Osteocyte (in vitro differentiated cells): ENCODE measurements around the gene CACNA2D3. TPM values are rescaled to one million over a fixed set of nuclear protein-coding genes. Genes with fewer than 3 reads are reported as not detected.

Experiments
- DNase-seq: peaks from one replicate; pipeline ENCODE4 v3.0.0; 2021; ENCODE audit warnings: mixed read lengths; ENCODE audit not compliant: unreplicated experiment; ENCODE audit errors: extremely low spot score
- H3K27ac Mint-ChIP-seq: one replicate; pipeline ENCODE4 v1.8.0; 2021; ENCODE audit warnings: mild to moderate bottlenecking, mixed read lengths; ENCODE audit not compliant: unreplicated experiment
- H3K27me3 Mint-ChIP-seq: one replicate; pipeline ENCODE4 v1.8.0; 2021; ENCODE audit warnings: mixed read lengths; ENCODE audit not compliant: unreplicated experiment
- H3K36me3 Mint-ChIP-seq: one replicate; pipeline ENCODE4 v1.8.0; 2021; ENCODE audit warnings: mixed read lengths; ENCODE audit not compliant: unreplicated experiment
- H3K4me1 Mint-ChIP-seq: one replicate; pipeline ENCODE4 v1.8.0; 2021; ENCODE audit warnings: mixed read lengths; ENCODE audit not compliant: unreplicated experiment
- H3K4me3 Mint-ChIP-seq: one replicate; pipeline ENCODE4 v1.8.0; 2021; ENCODE audit warnings: mild to moderate bottlenecking, moderate library complexity, mixed read lengths; ENCODE audit not compliant: unreplicated experiment
- H3K9me3 Mint-ChIP-seq: one replicate; pipeline ENCODE4 v1.8.0; 2021; ENCODE audit warnings: mixed read lengths; ENCODE audit not compliant: unreplicated experiment
- total RNA-seq: library from RNA; stranded (reverse); gene quantifications from 2 replicates; pipeline ENCODE4 v1.2.1, GENCODE V29; 2021
- TF ChIP-seq, protein P1 (sequence below): fragments of 200-600 bp; sonication (generic); IDR thresholded peaks from 2 replicates; pipeline ENCODE4 v1.5.0; 2021; ENCODE audit warnings: antibody characterized with exemption, mild to moderate bottlenecking, moderate library complexity

The CACNA2D3 gene
- total RNA-seq, 1 donor from 2014 or later = 0.46 TPM

DNA sequence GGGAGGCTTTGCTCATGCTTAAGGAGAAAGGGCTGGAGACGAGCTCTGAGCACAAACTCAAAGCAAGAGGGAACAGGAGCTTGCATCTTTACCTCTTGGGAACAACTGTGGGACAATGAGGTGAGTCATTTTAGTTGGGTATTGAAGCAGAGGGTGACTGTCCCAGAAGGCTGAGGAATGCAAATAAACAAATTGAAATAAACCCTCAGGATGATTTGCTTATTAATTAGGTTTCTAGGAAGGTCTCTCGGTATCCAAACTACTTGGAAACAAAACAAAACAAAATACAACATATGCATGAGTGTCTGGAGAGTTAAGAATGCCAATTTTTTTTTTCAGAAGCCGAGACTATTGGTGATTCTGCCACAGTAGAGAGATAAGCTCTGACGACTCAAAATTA lies 38.4 kb upstream of the CACNA2D3 start:
- H3K4me1 Mint-ChIP-seq = no peaks in the 10 kb centered on the region
- H3K36me3 Mint-ChIP-seq = no peaks in the 10 kb centered on the region
- no peaks in the 10 kb centered on the region for H3K9me3 Mint-ChIP-seq
- H3K27me3 Mint-ChIP-seq = peaks cover 24% of the 10 kb centered on the region
- no peak overlapping the region for H3K27ac Mint-ChIP-seq
- no peak for DNase-seq
- TF ChIP-seq, protein P1, sequence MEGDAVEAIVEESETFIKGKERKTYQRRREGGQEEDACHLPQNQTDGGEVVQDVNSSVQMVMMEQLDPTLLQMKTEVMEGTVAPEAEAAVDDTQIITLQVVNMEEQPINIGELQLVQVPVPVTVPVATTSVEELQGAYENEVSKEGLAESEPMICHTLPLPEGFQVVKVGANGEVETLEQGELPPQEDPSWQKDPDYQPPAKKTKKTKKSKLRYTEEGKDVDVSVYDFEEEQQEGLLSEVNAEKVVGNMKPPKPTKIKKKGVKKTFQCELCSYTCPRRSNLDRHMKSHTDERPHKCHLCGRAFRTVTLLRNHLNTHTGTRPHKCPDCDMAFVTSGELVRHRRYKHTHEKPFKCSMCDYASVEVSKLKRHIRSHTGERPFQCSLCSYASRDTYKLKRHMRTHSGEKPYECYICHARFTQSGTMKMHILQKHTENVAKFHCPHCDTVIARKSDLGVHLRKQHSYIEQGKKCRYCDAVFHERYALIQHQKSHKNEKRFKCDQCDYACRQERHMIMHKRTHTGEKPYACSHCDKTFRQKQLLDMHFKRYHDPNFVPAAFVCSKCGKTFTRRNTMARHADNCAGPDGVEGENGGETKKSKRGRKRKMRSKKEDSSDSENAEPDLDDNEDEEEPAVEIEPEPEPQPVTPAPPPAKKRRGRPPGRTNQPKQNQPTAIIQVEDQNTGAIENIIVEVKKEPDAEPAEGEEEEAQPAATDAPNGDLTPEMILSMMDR = no peak
- no peak overlapping the region for H3K4me3 Mint-ChIP-seq

DNA sequence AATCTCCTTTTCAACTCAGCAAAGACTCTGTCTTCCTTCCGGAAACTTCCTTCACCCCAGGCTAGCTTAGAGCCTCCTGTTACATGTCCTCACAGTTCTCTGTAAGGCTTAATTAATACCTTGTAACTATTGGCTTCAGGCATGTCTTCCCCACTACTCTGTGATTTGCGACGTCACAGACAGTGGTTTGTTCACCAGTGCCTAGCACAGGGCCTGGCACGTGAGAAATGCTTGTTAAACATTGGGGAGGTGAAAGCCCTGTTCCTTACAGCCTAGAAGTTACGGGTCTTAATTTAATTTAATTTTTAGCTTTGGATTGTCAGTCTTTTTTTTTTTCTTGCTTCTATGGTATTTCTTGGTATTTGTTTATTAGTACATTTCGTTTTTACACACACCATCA lies 36.4 kb upstream of the CACNA2D3 start:
- Mint-ChIP-seq H3K4me1 (no peaks in the 10 kb centered on the region), H3K36me3 (no peaks in the 10 kb centered on the region), H3K27me3 (peaks cover 27% of the 10 kb centered on the region), H3K4me3 (no peak overlapping the region), H3K9me3 (no peaks in the 10 kb centered on the region), H3K27ac (no peak overlapping the region)
- no peak for DNase-seq
- TF ChIP-seq, protein P1 = no peak

DNA sequence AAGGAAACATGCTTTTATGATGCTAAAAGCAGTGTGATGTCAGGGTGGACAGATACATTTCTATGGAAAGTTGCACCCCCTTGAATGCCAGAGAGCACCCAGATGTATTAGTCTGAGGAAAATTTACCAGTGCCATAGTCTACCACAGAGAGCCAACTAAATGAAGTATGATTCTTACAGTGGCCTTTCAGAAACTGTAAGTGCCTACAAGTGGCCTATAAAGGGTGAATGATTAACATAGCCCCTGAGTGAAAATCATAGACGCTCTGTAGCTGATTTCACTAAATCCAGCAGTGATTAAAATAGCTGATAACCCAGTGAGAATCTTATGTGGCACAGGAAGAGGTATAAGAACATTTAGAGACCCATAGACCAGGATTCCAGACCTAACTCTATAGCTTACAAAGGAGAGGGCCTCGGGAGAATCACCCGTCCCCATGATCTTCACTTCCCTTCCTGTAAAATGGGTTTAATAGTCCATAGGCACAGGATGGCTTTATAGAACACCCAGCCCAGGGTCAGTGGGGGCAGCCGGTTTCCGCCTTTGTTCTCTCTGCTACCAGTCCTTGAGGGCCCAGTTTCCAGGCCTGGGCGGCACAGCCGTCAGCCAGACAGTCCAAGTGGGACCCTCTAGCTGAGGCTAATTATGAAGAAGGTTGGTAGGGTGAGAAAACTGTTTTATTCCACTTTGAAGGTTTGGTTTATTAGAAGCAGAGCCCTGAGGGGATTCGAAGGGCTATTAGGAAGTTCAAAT lies 35.5 kb upstream of the CACNA2D3 start:
- Mint-ChIP-seq H3K27me3 (peaks cover 27% of the 10 kb centered on the region), H3K4me1 (no peaks in the 10 kb centered on the region), H3K36me3 (no peaks in the 10 kb centered on the region), H3K27ac (no peak overlapping the region), H3K9me3 (no peaks in the 10 kb centered on the region), H3K4me3 (no peak overlapping the region)
- no peak for DNase-seq
- TF ChIP-seq, protein P1 = no peak

DNA sequence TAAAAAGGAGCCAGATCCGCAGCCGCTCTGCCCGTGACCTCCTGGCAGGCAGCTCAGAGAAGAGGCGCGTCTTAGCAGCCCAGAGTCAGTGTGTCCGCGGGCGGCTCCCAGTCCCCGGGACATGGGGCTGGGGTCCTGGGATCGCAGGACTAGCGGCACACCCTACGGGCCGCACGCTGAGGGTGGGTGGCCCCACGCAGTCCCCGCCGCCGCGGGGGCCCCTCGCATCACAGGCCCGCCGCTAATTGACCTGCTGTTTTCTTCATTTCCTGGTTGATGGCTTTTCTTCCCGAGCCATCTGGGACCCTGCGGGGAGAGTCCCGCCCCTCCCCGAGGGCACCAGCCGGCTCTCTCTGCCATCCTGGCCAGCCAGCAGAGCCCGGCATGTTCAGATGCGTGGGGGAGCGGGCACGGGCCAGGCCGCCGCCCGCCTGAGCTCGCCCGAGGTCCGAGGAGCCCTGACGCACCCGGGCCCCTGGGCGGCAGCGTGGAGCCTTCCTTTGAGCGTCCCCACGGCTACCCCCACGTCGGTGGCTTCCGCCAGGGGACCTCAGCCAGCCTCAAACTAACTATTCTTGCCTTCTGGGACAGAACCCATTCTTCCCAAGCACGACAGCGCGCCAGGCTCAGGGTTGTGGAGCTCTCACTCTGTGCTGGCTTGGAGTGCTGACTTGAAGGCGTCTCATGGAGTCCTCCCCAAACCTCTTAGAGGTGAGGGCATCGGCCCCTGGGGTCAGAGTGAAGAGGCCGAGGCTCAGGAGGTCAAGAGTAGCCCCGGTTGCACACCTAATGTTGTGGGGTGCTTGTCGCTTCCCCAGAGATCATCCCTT lies 34.6 kb upstream of the CACNA2D3 start:
- no peak for DNase-seq
- Mint-ChIP-seq H3K9me3 (no peaks in the 10 kb centered on the region), H3K36me3 (no peaks in the 10 kb centered on the region), H3K27ac (no peak overlapping the region), H3K27me3 (peaks cover 27% of the 10 kb centered on the region), H3K4me1 (no peaks in the 10 kb centered on the region), H3K4me3 (no peak overlapping the region)
- TF ChIP-seq, protein P1 = no peak
